Measurements from ENCODE around the gene GFOD2.

Gene GFOD2

DNA sequence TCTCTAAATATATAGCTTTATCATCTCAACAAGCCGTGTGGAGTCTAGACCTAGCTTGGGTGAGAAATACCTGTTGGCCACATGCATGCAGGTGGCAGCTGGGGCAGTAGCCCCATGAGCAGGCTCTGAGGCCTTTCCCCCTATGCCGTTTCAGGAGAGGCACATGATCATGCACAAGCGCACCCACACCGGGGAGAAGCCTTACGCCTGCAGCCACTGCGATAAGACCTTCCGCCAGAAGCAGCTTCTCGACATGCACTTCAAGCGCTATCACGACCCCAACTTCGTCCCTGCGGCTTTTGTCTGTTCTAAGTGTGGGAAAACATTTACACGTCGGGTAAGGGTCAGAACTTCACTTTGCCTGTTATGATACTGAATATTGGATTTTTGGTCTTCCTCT, 90.9 kb downstream of the GFOD2 start:
- DNase-seq: no peak

Measured in NCI-H187 treated with DMSO at 0.1 percent for 48 hours (cell line).